ENCODE results near the gene WNT4.
"Not testable (repeated sequence)": the region's sequence is repeated elsewhere in the genome, so short reads cannot be mapped to it uniquely, and the experiment has no call there.

WNT4 gene

DNA sequence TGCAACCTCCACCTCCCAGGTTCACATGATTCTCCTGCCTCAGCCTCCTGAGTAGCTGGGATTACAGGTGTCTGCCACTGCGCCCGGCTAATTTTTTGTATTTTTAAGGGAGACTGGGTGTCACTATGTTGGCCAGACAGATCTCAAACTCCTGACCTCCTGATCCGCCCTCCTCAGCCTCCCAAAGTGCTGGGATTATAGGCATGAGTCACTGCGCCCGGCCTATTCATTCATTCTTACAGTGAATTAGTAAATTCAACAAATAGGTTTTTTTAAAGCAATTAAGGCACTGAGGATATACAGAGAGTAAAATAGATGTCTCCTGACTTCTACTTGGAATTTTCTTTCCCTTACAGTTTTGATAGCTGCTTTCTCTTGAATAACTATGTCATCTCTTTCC lies 46.9 kb downstream of the WNT4 start:
- Histone ChIP-seq H3K27me3 (no peaks in the 10 kb centered on the region), H3K27ac (no peak overlapping the region), H3K9me3 (no peaks in the 10 kb centered on the region), H3K4me3 (ENCODE audit: low read depth in 1 of 2, low read length in 1 of 2) (no peak overlapping the region), H3K36me3 (peaks cover 89% of the 10 kb centered on the region), H3K4me1 (ENCODE audit: control insufficient read depth in 1 of 2, insufficient read depth in 1 of 2, low read depth in 1 of 2, low read length in 1 of 2) (peaks cover 14 to 22% of the 10 kb centered on the region in 2 experiments)
- TF ChIP-seq, protein P1, sequence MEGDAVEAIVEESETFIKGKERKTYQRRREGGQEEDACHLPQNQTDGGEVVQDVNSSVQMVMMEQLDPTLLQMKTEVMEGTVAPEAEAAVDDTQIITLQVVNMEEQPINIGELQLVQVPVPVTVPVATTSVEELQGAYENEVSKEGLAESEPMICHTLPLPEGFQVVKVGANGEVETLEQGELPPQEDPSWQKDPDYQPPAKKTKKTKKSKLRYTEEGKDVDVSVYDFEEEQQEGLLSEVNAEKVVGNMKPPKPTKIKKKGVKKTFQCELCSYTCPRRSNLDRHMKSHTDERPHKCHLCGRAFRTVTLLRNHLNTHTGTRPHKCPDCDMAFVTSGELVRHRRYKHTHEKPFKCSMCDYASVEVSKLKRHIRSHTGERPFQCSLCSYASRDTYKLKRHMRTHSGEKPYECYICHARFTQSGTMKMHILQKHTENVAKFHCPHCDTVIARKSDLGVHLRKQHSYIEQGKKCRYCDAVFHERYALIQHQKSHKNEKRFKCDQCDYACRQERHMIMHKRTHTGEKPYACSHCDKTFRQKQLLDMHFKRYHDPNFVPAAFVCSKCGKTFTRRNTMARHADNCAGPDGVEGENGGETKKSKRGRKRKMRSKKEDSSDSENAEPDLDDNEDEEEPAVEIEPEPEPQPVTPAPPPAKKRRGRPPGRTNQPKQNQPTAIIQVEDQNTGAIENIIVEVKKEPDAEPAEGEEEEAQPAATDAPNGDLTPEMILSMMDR (IDR thresholded peaks at IDR 0.05), result no peak

DNA sequence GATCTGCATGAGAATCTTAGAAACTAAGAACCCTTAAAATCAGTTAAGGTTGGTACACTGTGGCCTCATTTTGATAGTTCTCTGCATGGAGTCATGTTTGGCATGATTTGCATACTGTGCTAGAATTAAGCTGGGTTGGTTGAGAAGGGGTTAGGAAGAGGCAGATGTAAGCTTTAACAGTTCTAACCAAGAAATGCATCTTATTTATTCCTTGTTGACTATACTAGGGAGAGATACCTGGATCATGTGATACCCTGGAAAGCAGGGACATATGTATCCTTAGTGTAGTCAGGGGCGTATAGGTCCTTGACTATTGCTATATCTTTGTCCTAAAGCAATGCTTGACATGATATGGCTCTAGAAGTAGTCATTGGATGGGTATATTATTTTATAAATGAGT lies 49.4 kb downstream of the WNT4 start:
- Histone ChIP-seq H3K4me3 (ENCODE audit: low read depth in 1 of 2, low read length in 1 of 2) (no peak overlapping the region), H3K9me3 (no peaks in the 10 kb centered on the region), H3K27me3 (no peaks in the 10 kb centered on the region), H3K27ac (peak overlapping the region; percentile 23), H3K36me3 (peaks cover 83% of the 10 kb centered on the region), H3K4me1 (ENCODE audit: control insufficient read depth in 1 of 2, insufficient read depth in 1 of 2, low read depth in 1 of 2, low read length in 1 of 2) (peaks cover 39 to 47% of the 10 kb centered on the region in 2 experiments)
- TF ChIP-seq, protein P1 (IDR thresholded peaks at IDR 0.05), result no peak

DNA sequence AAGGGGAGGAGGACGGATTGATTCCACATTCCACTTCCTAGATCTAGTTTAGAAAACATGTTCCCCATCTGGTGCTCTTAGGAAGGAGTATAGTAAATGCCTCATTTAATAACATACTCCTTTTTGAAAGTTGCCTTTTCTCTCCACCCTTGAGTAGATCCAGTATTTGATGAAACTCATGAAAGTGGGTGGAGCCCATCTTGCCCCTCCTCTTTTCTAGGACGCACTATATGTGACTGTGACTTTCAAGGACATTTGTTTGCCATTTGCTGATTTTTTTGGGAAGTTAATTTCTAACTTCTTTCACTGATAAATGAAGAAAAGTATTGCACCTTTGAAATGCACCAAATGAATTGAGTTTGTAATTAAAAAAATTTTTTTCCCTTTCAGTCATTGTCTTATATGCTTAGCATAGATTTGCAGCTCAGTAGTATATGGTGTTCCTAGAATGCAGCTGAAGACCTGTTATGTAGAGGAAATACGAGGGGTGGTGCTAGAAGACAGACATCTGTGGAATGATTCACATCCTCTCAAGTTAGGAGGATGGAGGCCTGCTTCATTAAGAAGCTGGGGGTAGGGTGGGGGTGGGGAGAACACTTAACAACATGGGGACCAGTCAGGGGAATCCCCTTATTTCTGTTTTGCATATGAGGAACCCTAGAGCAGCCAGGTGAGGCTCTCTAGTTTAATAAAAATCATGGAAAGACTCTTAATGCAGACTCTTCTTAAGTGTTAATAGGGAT lies 50.7 kb downstream of the WNT4 start:
- Histone ChIP-seq H3K27ac (peak overlapping the region; percentile 23), H3K4me1 (ENCODE audit: control insufficient read depth in 1 of 2, insufficient read depth in 1 of 2, low read depth in 1 of 2, low read length in 1 of 2) (peaks cover 46 to 55% of the 10 kb centered on the region in 2 experiments), H3K36me3 (peaks cover 83% of the 10 kb centered on the region)
- H3K4me3 ChIP-seq (ENCODE audit: low read depth in 1 of 2, low read length in 1 of 2); H3K9me3 ChIP-seq; H3K27me3 ChIP-seq: not testable (repeated sequence)

DNA sequence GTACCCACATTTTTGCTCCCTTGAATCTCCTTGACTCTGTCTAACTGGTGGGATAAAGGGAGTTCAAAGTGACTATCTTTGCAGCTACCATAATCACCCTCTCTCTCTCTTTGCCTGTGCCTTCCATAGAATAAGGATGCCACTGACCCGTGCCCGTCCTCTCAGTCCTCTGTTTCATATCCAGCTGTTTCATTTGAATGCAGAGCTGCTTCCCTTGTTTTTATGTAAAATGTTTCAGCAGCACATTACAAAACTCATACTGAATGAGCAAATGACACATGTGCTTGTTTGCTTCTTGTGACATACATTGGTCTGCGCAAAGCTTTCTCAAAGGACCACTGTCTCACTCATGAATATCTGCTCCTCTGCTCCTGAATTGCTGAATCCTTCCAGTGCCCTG lies 52.0 kb downstream of the WNT4 start:
- no peaks in the 10 kb centered on the region for H3K27me3 ChIP-seq
- peaks cover 46 to 55% of the 10 kb centered on the region in 2 experiments for H3K4me1 ChIP-seq (ENCODE audit: control insufficient read depth in 1 of 2, insufficient read depth in 1 of 2, low read depth in 1 of 2, low read length in 1 of 2)
- TF ChIP-seq, protein P1 (IDR thresholded peaks at IDR 0.05), result no peak
- no peak overlapping the region for H3K4me3 ChIP-seq (ENCODE audit: low read depth in 1 of 2, low read length in 1 of 2)
- peak overlapping the region; percentile 77 for H3K27ac ChIP-seq
- H3K36me3 ChIP-seq, result peaks cover 83% of the 10 kb centered on the region
- no peaks in the 10 kb centered on the region for H3K9me3 ChIP-seq

DNA sequence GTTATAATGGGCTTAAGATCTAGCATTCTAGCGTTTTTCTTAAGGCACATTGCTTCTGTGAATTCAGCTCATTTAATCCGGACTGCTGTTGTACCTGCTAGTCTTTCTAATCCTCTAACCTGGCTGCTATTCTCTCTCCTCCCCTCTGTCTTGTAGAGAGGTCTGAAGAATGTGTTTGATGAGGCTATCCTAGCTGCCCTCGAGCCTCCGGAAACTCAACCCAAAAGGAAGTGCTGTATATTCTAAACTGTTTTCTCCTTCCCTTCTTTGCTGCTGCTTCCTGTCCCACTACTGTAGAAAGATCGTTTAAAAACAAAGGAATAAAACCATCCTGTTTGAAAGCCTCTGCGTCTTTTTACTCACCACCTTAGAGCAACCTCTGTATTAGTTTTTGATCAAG lies 53.1 kb downstream of the WNT4 start:
- peaks cover 46 to 55% of the 10 kb centered on the region in 2 experiments for H3K4me1 ChIP-seq (ENCODE audit: control insufficient read depth in 1 of 2, insufficient read depth in 1 of 2, low read depth in 1 of 2, low read length in 1 of 2)

DNA sequence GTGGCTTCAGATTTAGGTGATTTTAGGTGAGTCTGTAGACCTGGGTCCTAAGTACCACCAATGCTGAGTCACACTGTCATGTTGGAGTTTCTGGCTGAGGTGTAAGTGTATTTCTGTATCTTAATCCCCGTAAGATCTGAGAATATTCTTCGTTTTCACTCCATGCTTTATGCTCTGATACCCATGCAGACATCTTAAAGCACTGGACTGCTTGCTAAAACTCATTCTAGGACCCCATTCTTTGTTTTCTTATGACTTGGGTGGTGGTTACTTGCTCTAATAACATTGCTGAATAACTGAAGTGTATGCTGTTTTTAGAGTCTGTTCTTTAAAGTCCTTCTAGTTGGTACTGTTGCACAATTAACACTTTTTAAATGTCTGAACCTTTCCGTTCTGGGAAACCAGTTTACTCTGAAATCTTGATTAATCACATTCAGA lies 53.7 kb downstream of the WNT4 start:
- Histone ChIP-seq H3K4me1 (ENCODE audit: control insufficient read depth in 1 of 2, insufficient read depth in 1 of 2, low read depth in 1 of 2, low read length in 1 of 2) (peaks cover 46 to 55% of the 10 kb centered on the region in 2 experiments), H3K4me3 (ENCODE audit: low read depth in 1 of 2, low read length in 1 of 2) (peak overlapping the region in 1 of 2 experiments; percentile 43), H3K27me3 (no peaks in the 10 kb centered on the region), H3K27ac (peak overlapping the region; percentile 77), H3K9me3 (no peaks in the 10 kb centered on the region), H3K36me3 (peaks cover 71% of the 10 kb centered on the region)
- TF ChIP-seq, protein P1 (IDR thresholded peaks at IDR 0.05), result no peak

More for the DNA sequence above, 53.1 kb downstream of the WNT4 start:
- H3K27ac ChIP-seq, result peak overlapping the region; percentile 77
- TF ChIP-seq, protein P1 (IDR thresholded peaks at IDR 0.05), result no peak
- no peaks in the 10 kb centered on the region for H3K9me3 ChIP-seq
- H3K4me3 ChIP-seq (ENCODE audit: low read depth in 1 of 2, low read length in 1 of 2), result peak overlapping the region in 1 of 2 experiments; percentile 43
- H3K36me3 ChIP-seq, result peaks cover 76% of the 10 kb centered on the region
- H3K27me3 ChIP-seq, result no peaks in the 10 kb centered on the region
